Activated CD4-positive, alpha-beta memory T cell treated with anti-CD3 and anti-CD28 coated beads, Interleukin-2, amount 10 ng/mL, durations not matched to agents 7 days and 5 days (primary cell): Measurements from ENCODE around the gene PIMREG. TPM values are rescaled to one million over a fixed set of nuclear protein-coding genes. Genes with fewer than 3 reads are reported as not detected.
"Not testable (repeated sequence)": the region's sequence is repeated elsewhere in the genome, so short reads cannot be mapped to it uniquely, and the experiment has no call there.

Source experiments
- CTCF ChIA-PET: fragments of 350-600 bp; sonication (Branson Sonifier 250); formaldehyde crosslinking; loops from one replicate; lab custom pipeline; 2021; ENCODE audit warnings: antibody characterized with exemption, inconsistent platforms; lab: Charles Lee
- POLR2A ChIA-PET: fragments of 350-600 bp; sonication (Branson Sonifier 250); formaldehyde crosslinking; loops from one replicate; lab custom pipeline; 2021; ENCODE audit warnings: antibody characterized with exemption; lab: Charles Lee
- DNase-seq: peaks from one replicate; pipeline ENCODE4 v3.0.0-alpha.2; 2020
- H3K27ac Mint-ChIP-seq: one replicate; pipeline ENCODE4 v1.8.0; 2021; ENCODE audit warnings: mild to moderate bottlenecking, mixed read lengths
- H3K27me3 Mint-ChIP-seq: one replicate; pipeline ENCODE4 v1.8.0; 2021; ENCODE audit warnings: mixed read lengths
- H3K36me3 Mint-ChIP-seq: one replicate; pipeline ENCODE4 v1.8.0; 2021; ENCODE audit warnings: low read depth, mixed read lengths
- H3K4me1 Mint-ChIP-seq: one replicate; pipeline ENCODE4 v1.8.0; 2021; ENCODE audit warnings: mixed read lengths
- H3K4me3 Mint-ChIP-seq: one replicate; pipeline ENCODE4 v1.8.0; 2021; ENCODE audit warnings: mild to moderate bottlenecking, mixed read lengths
- H3K9me3 Mint-ChIP-seq: one replicate; pipeline ENCODE4 v1.8.0; 2021; ENCODE audit warnings: mixed read lengths
- total RNA-seq, 2 experiments: library from RNA; stranded (reverse); gene quantifications; one replicate each; pipeline ENCODE4 v1.2.3, GENCODE V29; 2021

The PIMREG gene
- total RNA-seq, 2 experiments from 2014 or later: 21.2 TPM

DNA sequence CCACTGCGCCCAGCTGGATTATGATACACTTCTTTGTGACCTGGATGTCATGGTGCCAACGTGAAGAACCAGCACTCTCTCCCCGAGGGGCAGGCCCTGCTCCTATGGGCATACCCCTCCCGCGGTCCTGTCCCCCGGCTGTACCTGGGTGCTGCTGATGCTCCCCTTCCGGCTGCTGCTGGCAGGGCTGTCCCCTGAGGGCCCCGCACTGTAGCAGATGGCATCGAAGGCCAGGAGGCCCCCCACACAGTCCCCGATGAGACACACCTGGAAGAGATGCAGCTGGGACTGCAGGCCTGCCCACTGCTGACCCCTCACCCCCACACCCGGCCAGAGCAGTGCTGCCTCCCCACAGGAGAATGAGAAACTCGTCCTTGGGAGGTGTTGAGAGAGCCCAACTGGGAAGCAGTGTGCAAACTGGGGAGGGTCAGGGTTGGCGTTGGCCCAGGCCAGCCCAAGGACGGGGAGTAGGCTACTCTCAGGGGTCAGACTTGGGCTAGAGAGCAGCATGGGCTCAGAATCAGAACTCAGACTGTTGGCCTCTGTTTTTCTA lies 33.7 kb downstream of the PIMREG start:
- H3K27me3 Mint-ChIP-seq: peaks cover 1% of the 10 kb centered on the region
- no peaks in the 10 kb centered on the region for H3K4me1 Mint-ChIP-seq
- no peak overlapping the region for H3K27ac Mint-ChIP-seq
- no peaks in the 10 kb centered on the region for H3K36me3 Mint-ChIP-seq
- POLR2A ChIA-PET: no interaction called here
- H3K4me3 Mint-ChIP-seq: no peak overlapping the region
- no peak for DNase-seq
- CTCF ChIA-PET: no interaction called here
- H3K9me3 Mint-ChIP-seq: no peaks in the 10 kb centered on the region

GRCh38 chr17:6478486-6478885 lies 34.2 kb downstream of the PIMREG start:
- no peak for DNase-seq
- peaks cover 1% of the 10 kb centered on the region for H3K27me3 Mint-ChIP-seq
- ChIA-PET CTCF (no interaction called here), POLR2A (no interaction called here)
- no peak overlapping the region for H3K4me3 Mint-ChIP-seq
- no peaks in the 10 kb centered on the region for H3K36me3 Mint-ChIP-seq
- no peak overlapping the region for H3K27ac Mint-ChIP-seq
- no peaks in the 10 kb centered on the region for H3K4me1 Mint-ChIP-seq
- no peaks in the 10 kb centered on the region for H3K9me3 Mint-ChIP-seq

DNA sequence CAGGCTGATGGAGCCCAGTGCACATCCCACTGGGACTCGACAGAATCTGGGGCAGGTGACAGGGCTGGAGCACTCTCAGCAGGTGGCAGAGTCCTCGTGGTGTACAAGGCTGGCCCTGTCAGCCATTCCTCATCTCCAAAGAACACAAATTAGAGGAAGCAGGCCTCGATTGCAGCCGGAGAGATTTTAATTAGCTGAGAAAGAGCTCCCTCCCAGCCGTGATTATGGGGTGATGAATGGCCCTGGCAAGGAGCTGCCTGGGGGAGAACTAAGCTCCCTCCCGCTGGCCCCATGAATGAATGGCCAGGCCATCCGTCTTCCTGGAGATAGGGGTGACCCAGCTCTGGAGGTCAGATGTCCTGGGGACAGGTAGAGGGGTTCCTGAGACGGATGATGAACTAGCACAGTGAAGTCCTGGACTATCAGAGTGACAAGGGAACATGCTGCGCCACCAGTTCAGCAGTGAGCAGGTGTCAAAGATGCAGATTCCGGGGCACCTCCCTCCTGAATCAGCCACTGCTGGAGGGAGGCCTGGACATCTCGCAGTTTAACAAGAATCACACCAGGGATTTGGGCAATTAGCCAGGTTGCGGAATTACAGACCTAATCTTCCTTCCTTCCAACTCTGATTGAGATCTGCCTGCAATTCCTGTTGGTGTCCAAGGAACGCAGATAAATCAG lies 35.5 kb downstream of the PIMREG start:
- no peak for DNase-seq
- CTCF ChIA-PET: no interaction called here
- H3K27me3 Mint-ChIP-seq: peaks cover 1% of the 10 kb centered on the region
- no peaks in the 10 kb centered on the region for H3K36me3 Mint-ChIP-seq
- no peaks in the 10 kb centered on the region for H3K9me3 Mint-ChIP-seq
- H3K27ac Mint-ChIP-seq: no peak overlapping the region
- H3K4me3 Mint-ChIP-seq: no peak overlapping the region
- no peaks in the 10 kb centered on the region for H3K4me1 Mint-ChIP-seq
- POLR2A ChIA-PET: no interaction called here

- H3K9me3 Mint-ChIP-seq: no peaks in the 10 kb centered on the region
- ChIA-PET POLR2A (no interaction called here), CTCF (interaction anchor here (1.1 kb wide), 1 partner anchor 129 kb away, joined by 3 read pairs; no protein-coding TSS in a partner anchor)
- H3K36me3 Mint-ChIP-seq: no peaks in the 10 kb centered on the region
- DNase-seq: no peak
- H3K4me1 Mint-ChIP-seq: no peaks in the 10 kb centered on the region
- peaks cover 1% of the 10 kb centered on the region for H3K27me3 Mint-ChIP-seq
- no peak overlapping the region for H3K4me3 Mint-ChIP-seq
- H3K27ac Mint-ChIP-seq: no peak overlapping the region
Observed at GRCh38 chr17:6480303-6480675, 36.0 kb downstream of the PIMREG start.

GRCh38 chr17:6482105-6482455 lies 37.8 kb downstream of the PIMREG start:
- no peaks in the 10 kb centered on the region for H3K4me1 Mint-ChIP-seq
- no peak overlapping the region for H3K27ac Mint-ChIP-seq
- no peak overlapping the region for H3K4me3 Mint-ChIP-seq
- DNase-seq: no peak
- H3K27me3 Mint-ChIP-seq: peaks cover 1% of the 10 kb centered on the region
- ChIA-PET POLR2A (no interaction called here), CTCF (no interaction called here)
- no peaks in the 10 kb centered on the region for H3K9me3 Mint-ChIP-seq
- H3K36me3 Mint-ChIP-seq: no peaks in the 10 kb centered on the region

GRCh38 chr17:6482796-6483195 lies 38.5 kb downstream of the PIMREG start:
- POLR2A ChIA-PET, CTCF ChIA-PET: not testable (repeated sequence)

DNA sequence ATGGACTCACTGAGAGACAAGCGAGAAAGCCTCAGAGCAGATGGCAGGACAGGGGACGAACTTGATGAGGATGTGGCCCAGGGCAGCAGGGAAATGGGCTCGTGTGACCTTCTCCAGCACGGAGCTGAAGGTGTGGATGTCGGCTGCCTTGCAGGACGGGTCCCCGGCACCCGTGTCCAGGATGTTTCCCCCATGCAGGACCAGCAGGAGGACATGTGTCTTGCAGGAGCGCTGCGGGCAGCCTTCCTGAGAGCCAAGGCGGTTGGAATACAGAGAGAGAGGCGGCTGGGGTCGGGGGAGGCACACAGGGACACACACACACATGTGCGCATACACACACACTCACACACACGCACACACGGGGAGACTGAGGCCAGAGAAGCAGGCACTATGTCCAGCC lies 39.3 kb downstream of the PIMREG start:
- H3K4me1 Mint-ChIP-seq: no peaks in the 10 kb centered on the region
- no peaks in the 10 kb centered on the region for H3K36me3 Mint-ChIP-seq
- no peak overlapping the region for H3K27ac Mint-ChIP-seq
- H3K4me3 Mint-ChIP-seq: no peak overlapping the region
- POLR2A ChIA-PET: no interaction called here
- H3K27me3 Mint-ChIP-seq: peaks cover 1% of the 10 kb centered on the region
- DNase-seq: no peak
- CTCF ChIA-PET: interaction anchor here (1.3 to 1.8 kb wide), 2 partner anchors 10 to 13 kb away, joined by 4 read pairs; no protein-coding TSS in a partner anchor
- H3K9me3 Mint-ChIP-seq: no peaks in the 10 kb centered on the region

More at GRCh38 chr17:6482796-6483195, 38.5 kb downstream of the PIMREG start:
- H3K4me1 Mint-ChIP-seq, H3K27me3 Mint-ChIP-seq, H3K9me3 Mint-ChIP-seq, H3K36me3 Mint-ChIP-seq, DNase-seq, H3K27ac Mint-ChIP-seq, H3K4me3 Mint-ChIP-seq: not testable (repeated sequence)

- H3K36me3 Mint-ChIP-seq: no peaks in the 10 kb centered on the region
- H3K27me3 Mint-ChIP-seq: no peaks in the 10 kb centered on the region
- H3K27ac Mint-ChIP-seq: no peak overlapping the region
- no peak for DNase-seq
- no peak overlapping the region for H3K4me3 Mint-ChIP-seq
- no peaks in the 10 kb centered on the region for H3K4me1 Mint-ChIP-seq
- ChIA-PET POLR2A (no interaction called here), CTCF (no interaction called here)
- H3K9me3 Mint-ChIP-seq: no peaks in the 10 kb centered on the region
Observed at GRCh38 chr17:6485646-6486412, 41.6 kb downstream of the PIMREG start.

DNA sequence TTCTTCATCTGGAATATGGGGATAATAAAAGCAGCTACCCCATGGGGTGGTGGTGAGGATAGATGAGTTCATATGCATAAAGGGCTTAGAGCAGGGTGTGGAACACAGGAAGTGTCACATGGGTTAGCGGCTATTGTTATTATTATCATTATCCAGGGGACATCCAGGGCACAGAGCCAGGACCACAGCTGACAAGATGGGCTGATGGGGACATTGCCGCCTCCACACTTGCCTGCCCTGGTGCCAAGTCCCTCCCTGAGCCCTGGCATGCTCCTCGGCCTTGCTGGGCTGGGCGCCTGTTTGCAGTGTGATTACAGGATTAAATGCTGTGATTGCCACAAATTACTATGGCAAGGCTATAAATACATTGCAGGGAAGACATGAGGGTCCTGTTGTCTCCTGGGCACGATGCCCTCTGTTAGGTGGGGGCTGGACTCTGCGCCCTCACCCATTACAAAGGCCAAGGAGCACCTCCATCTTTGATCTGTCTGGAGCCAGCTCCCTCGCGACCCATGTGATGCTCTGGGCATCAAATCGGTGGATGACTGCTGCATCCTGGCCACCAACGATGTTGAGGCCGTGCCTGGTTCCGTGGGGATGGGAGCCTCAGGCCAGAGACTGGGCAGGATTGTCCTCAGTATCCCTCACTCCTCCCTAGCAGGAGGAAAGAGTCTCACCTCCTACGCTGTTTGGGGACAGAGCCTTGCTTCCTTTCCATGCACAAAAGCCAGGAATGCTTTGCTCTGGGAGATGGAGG lies 43.2 kb downstream of the PIMREG start:
- ChIA-PET CTCF (no interaction called here), POLR2A (no interaction called here)
- Mint-ChIP-seq H3K4me1 (no peaks in the 10 kb centered on the region), H3K9me3 (no peaks in the 10 kb centered on the region), H3K27me3 (no peaks in the 10 kb centered on the region), H3K36me3 (no peaks in the 10 kb centered on the region), H3K4me3 (no peak overlapping the region), H3K27ac (no peak overlapping the region)
- no peak for DNase-seq

GRCh38 chr17:6488008-6488539 lies 43.8 kb downstream of the PIMREG start:
- Mint-ChIP-seq H3K4me1 (no peaks in the 10 kb centered on the region), H3K27ac (no peak overlapping the region), H3K4me3 (no peak overlapping the region), H3K9me3 (no peaks in the 10 kb centered on the region), H3K27me3 (no peaks in the 10 kb centered on the region), H3K36me3 (no peaks in the 10 kb centered on the region)
- CTCF ChIA-PET: no interaction called here
- DNase-seq: no peak
- POLR2A ChIA-PET: no interaction called here

GRCh38 chr17:6489016-6489550 lies 44.8 kb downstream of the PIMREG start:
- H3K4me1 Mint-ChIP-seq: no peaks in the 10 kb centered on the region
- no peaks in the 10 kb centered on the region for H3K36me3 Mint-ChIP-seq
- H3K27me3 Mint-ChIP-seq: no peaks in the 10 kb centered on the region
- no peaks in the 10 kb centered on the region for H3K9me3 Mint-ChIP-seq
- no peak overlapping the region for H3K4me3 Mint-ChIP-seq
- ChIA-PET CTCF (interaction anchor here (1.0 kb wide), 1 partner anchor 18 kb away, joined by 4 read pairs; no protein-coding TSS in a partner anchor), POLR2A (no interaction called here)
- DNase-seq: no peak
- H3K27ac Mint-ChIP-seq: no peak overlapping the region

GRCh38 chr17:6491071-6491700 lies 46.9 kb downstream of the PIMREG start:
- POLR2A ChIA-PET: no interaction called here
- Mint-ChIP-seq H3K9me3 (no peaks in the 10 kb centered on the region), H3K27me3 (peaks cover 2% of the 10 kb centered on the region), H3K4me1 (peaks cover 8% of the 10 kb centered on the region), H3K27ac (no peak overlapping the region), H3K36me3 (no peaks in the 10 kb centered on the region), H3K4me3 (no peak overlapping the region)
- DNase-seq: no peak
- CTCF ChIA-PET: no interaction called here
